Measurements from ENCODE around the gene ZNF234. TPM values are rescaled to one million over a fixed set of nuclear protein-coding genes. Genes with fewer than 3 reads are reported as not detected.

ZNF234 gene
- polyA plus RNA-seq (2013, experiment 1 of 4): 11.6 TPM
- polyA plus RNA-seq (2013, experiment 2 of 4): 11.4 TPM
- polyA plus RNA-seq (2013, experiment 3 of 4): 8.3 TPM
- 10.0 TPM for polyA plus RNA-seq (2013, experiment 4 of 4)

DNA sequence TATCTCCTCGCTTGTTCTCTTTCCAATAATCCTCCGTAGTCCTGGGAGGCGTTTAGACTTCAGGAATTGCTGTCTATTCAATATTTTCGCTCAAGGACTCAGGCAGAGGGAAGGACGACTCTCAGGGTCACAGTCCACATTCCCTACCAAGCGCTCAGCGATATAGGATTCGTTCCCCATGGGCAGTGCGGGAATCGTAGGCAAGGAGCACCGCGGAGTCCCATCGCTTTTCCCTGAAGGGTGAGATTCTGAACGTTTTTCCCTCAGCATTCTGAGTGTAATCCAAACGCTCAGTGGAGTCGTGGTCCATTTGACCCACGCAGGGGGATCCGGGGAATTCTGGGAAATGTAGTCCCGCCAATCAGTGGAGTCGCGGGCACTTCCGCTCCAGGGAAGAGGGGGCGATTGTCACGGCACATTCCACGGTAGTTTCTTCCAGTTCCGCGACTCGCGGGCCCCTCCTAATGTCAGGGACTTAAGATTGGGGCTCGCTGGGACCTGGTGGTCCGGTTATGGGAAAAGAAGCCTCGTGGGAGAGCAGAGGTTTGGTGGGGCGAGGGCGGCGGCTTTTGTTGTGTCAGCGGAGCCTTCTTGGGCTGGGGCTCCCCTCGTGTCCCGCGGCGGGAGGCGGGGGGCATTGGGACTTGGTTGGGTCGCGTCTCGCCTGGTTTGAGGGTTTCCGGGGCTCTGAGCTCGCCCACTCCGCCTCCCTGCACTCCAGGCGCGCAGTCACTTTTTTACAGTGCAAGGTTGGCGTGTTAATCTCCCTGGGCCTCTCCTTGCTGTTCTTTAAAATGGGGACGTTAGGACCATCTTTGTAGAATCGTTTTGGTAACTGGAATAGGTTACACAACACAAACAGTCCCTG lies at the start of gene ZNF234:
TSS of gene ZNF234 (plus strand) at position 364 of the 868 bp plus-strand sequence. CDS start 3,079 bp downstream, outside the sequence.
- H3K9me3 ChIP-seq (ENCODE audit: control insufficient read depth, low read length): no peaks in the 10 kb centered on the region
- H3K27me3 ChIP-seq (ENCODE audit: control insufficient read depth, insufficient read depth, low read length, poor library complexity, severe bottlenecking): no peaks in the 10 kb centered on the region
- peaks cover 3% of the 10 kb centered on the region for H3K36me3 ChIP-seq (ENCODE audit: control insufficient read depth, insufficient read depth, low read length)
- H3K4me1 ChIP-seq (ENCODE audit: control insufficient read depth, insufficient read depth, low read length): peaks cover 5% of the 10 kb centered on the region
- peak within 1 kb of the TSS; percentile 36 for H3K27ac ChIP-seq (ENCODE audit: insufficient read depth, low read depth, low read length, poor library complexity, severe bottlenecking)
- peak within 1 kb of the TSS; percentile 89 for H3K4me3 ChIP-seq (ENCODE audit: insufficient read depth, low read depth, low read length)
- WGBS, 2 experiments: 1 to 2% methylated on average over 52 of the region's 52 CpGs

GRCh38 chr19:44092108-44092507 lies 49.2 kb upstream of the ZNF234 start:
- WGBS, 2 experiments: 73 to 76% methylated on average over 2 of the region's 4 CpGs

GRCh38 chr19:44093931-44094765 lies 47.2 kb upstream of the ZNF234 start, which contains the start of gene ZNF224:
Gene ZNF224, plus strand, starts transcription at chr19:44094361. Its CDS starts 3,513 bp downstream, at chr19:44097874.
- no peaks in the 10 kb centered on the region for H3K36me3 ChIP-seq (ENCODE audit: control insufficient read depth, insufficient read depth, low read length)
- H3K27me3 ChIP-seq (ENCODE audit: control insufficient read depth, insufficient read depth, low read length, poor library complexity, severe bottlenecking): no peaks in the 10 kb centered on the region
- peak within 1 kb of the TSS; percentile 88 for H3K4me3 ChIP-seq (ENCODE audit: insufficient read depth, low read depth, low read length)
- no peaks in the 10 kb centered on the region for H3K9me3 ChIP-seq (ENCODE audit: control insufficient read depth, low read length)
- H3K27ac ChIP-seq (ENCODE audit: insufficient read depth, low read depth, low read length, poor library complexity, severe bottlenecking): no peak within 1 kb of the TSS
- 0% methylated on average over 50 of the region's 50 CpGs for WGBS, 2 experiments
- no peaks in the 10 kb centered on the region for H3K4me1 ChIP-seq (ENCODE audit: control insufficient read depth, insufficient read depth, low read length)

More at GRCh38 chr19:44092108-44092507, 49.2 kb upstream of the ZNF234 start:
- Histone ChIP-seq H3K4me3 (ENCODE audit: insufficient read depth, low read depth, low read length) (no peak overlapping the region), H3K36me3 (ENCODE audit: control insufficient read depth, insufficient read depth, low read length) (no peaks in the 10 kb centered on the region), H3K9me3 (ENCODE audit: control insufficient read depth, low read length) (no peaks in the 10 kb centered on the region), H3K27ac (ENCODE audit: insufficient read depth, low read depth, low read length, poor library complexity, severe bottlenecking) (no peak overlapping the region), H3K27me3 (ENCODE audit: control insufficient read depth, insufficient read depth, low read length, poor library complexity, severe bottlenecking) (no peaks in the 10 kb centered on the region), H3K4me1 (ENCODE audit: control insufficient read depth, insufficient read depth, low read length) (no peaks in the 10 kb centered on the region)

DNA sequence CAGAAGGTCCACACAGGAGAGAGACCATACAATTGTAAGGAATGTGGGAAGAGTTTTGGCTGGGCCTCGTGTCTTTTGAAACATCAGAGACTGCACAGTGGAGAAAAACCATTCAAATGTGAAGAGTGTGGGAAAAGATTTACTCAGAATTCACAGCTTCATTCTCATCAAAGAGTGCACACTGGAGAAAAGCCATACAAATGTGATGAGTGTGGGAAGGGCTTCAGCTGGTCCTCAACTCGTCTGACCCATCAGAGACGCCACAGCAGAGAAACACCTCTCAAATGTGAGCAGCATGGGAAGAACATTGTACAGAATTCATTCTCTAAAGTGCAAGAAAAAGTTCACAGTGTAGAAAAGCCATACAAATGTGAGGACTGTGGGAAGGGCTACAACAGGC lies 33.6 kb upstream of the ZNF234 start:
- peaks cover 41% of the 10 kb centered on the region for H3K36me3 ChIP-seq (ENCODE audit: control insufficient read depth, insufficient read depth, low read length)
- H3K4me3 ChIP-seq (ENCODE audit: insufficient read depth, low read depth, low read length): no peak overlapping the region

GRCh38 chr19:44109458-44109857 lies 31.9 kb upstream of the ZNF234 start:
- no peaks in the 10 kb centered on the region for H3K9me3 ChIP-seq (ENCODE audit: control insufficient read depth, low read length)
- no peaks in the 10 kb centered on the region for H3K4me1 ChIP-seq (ENCODE audit: control insufficient read depth, insufficient read depth, low read length)
- H3K27me3 ChIP-seq (ENCODE audit: control insufficient read depth, insufficient read depth, low read length, poor library complexity, severe bottlenecking): no peaks in the 10 kb centered on the region
- H3K4me3 ChIP-seq (ENCODE audit: insufficient read depth, low read depth, low read length): no peak overlapping the region
- H3K27ac ChIP-seq (ENCODE audit: insufficient read depth, low read depth, low read length, poor library complexity, severe bottlenecking): no peak overlapping the region
- peaks cover 32% of the 10 kb centered on the region for H3K36me3 ChIP-seq (ENCODE audit: control insufficient read depth, insufficient read depth, low read length)

More for the DNA sequence above, 33.6 kb upstream of the ZNF234 start:
- Histone ChIP-seq H3K27ac (ENCODE audit: insufficient read depth, low read depth, low read length, poor library complexity, severe bottlenecking) (no peak overlapping the region), H3K4me1 (ENCODE audit: control insufficient read depth, insufficient read depth, low read length) (no peaks in the 10 kb centered on the region), H3K27me3 (ENCODE audit: control insufficient read depth, insufficient read depth, low read length, poor library complexity, severe bottlenecking) (no peaks in the 10 kb centered on the region), H3K9me3 (ENCODE audit: control insufficient read depth, low read length) (no peaks in the 10 kb centered on the region)
- 87 to 96% methylated on average over 3 of the region's 3 CpGs for WGBS, 2 experiments

GRCh38 chr19:44111910-44112463 lies 29.4 kb upstream of the ZNF234 start:
- H3K36me3 ChIP-seq (ENCODE audit: control insufficient read depth, insufficient read depth, low read length): peaks cover 15% of the 10 kb centered on the region
- H3K9me3 ChIP-seq (ENCODE audit: control insufficient read depth, low read length): no peaks in the 10 kb centered on the region
- H3K4me3 ChIP-seq (ENCODE audit: insufficient read depth, low read depth, low read length): peak overlapping the region; percentile 79
- H3K27me3 ChIP-seq (ENCODE audit: control insufficient read depth, insufficient read depth, low read length, poor library complexity, severe bottlenecking): no peaks in the 10 kb centered on the region
- WGBS, 2 experiments: 39% methylated on average over 15 to 16 of the region's 17 CpGs
- H3K4me1 ChIP-seq (ENCODE audit: control insufficient read depth, insufficient read depth, low read length): no peaks in the 10 kb centered on the region
- peak overlapping the region; percentile 19 for H3K27ac ChIP-seq (ENCODE audit: insufficient read depth, low read depth, low read length, poor library complexity, severe bottlenecking)

- no peaks in the 10 kb centered on the region for H3K4me1 ChIP-seq (ENCODE audit: control insufficient read depth, insufficient read depth, low read length)
- H3K9me3 ChIP-seq (ENCODE audit: control insufficient read depth, low read length): no peaks in the 10 kb centered on the region
- H3K27me3 ChIP-seq (ENCODE audit: control insufficient read depth, insufficient read depth, low read length, poor library complexity, severe bottlenecking): no peaks in the 10 kb centered on the region
- H3K36me3 ChIP-seq (ENCODE audit: control insufficient read depth, insufficient read depth, low read length): peaks cover 8% of the 10 kb centered on the region
- 0 to 1% methylated on average over 11 of the region's 11 CpGs for WGBS, 2 experiments
- peak overlapping the region; percentile 79 for H3K4me3 ChIP-seq (ENCODE audit: insufficient read depth, low read depth, low read length)
- peak overlapping the region; percentile 71 for H3K27ac ChIP-seq (ENCODE audit: insufficient read depth, low read depth, low read length, poor library complexity, severe bottlenecking)
These were observed 28.6 kb upstream of the ZNF234 start for GRCh38 chr19:44112802-44113137.

DNA sequence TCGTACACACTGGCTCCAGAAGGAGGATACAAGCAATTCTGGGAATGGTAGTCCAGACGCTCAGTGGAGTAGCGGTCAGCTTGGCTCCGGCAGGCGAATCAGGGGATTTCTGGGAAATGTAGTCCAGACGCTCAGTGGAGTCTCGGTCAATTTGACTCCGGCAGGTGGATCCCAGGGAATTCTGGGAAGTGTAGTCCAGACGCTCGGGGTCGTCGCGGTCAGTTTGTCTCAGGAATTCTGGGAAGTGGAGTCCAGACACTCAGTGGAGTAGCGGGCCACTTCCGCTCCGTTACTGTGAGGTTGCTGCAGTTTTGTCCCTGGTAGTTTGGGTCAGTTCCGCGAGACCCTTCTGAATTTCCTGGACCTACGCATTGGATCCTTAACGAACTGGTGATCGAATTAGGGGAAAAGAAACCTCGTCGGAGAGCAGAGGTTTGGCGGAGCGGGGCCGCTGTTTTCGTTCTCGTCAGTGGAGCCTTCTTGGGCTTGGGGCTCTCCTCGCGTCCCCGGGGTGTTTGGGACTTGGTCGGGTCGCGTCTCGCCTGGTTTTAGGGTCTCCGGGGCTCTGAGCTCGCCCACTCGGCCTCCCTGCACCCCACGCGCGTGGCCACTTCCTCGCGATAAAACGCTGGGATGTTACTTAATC lies 28.1 kb upstream of the ZNF234 start, which contains the start of gene ZNF225:
TSS of gene ZNF225 (plus strand) at position 262 of the 646 bp plus-strand sequence. CDS start 2,429 bp downstream, outside the sequence.
- 0% methylated on average over 44 of the region's 44 CpGs for WGBS, 2 experiments
- Histone ChIP-seq H3K27me3 (ENCODE audit: control insufficient read depth, insufficient read depth, low read length, poor library complexity, severe bottlenecking) (no peaks in the 10 kb centered on the region), H3K4me3 (ENCODE audit: insufficient read depth, low read depth, low read length) (peak within 1 kb of the TSS; percentile 79), H3K9me3 (ENCODE audit: control insufficient read depth, low read length) (no peaks in the 10 kb centered on the region), H3K27ac (ENCODE audit: insufficient read depth, low read depth, low read length, poor library complexity, severe bottlenecking) (peak within 1 kb of the TSS; percentile 71), H3K36me3 (ENCODE audit: control insufficient read depth, insufficient read depth, low read length) (peaks cover 3% of the 10 kb centered on the region), H3K4me1 (ENCODE audit: control insufficient read depth, insufficient read depth, low read length) (no peaks in the 10 kb centered on the region)

DNA sequence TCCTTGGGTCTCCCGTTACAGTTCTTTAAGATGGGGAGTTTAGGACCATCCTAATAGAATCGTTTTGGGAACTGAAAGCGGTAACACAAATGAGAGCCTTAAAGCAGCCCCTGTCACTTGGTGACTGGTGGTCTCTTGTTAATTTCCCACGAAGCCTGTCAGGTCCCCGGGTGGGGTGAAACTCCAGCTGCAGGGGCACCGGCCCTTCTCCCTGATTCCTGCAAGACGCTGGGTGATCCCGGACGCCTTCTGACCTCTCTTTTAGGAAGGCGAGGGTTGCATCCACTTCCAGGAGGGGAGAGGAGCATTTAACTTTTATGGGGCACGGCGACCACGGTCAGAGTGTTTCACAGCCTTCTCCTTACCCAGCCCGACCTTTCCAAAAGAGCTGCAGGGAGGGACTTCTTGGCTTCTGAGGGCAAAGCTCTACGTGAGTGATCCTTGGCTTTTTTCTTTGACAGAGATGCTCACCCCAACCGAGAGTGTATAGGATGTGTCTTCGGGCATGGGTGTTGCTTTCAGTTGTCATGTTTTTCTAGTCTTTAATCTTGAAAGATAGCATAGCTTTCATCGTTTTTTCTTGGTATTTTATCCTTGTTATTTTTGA lies 27.5 kb upstream of the ZNF234 start:
- H3K27me3 ChIP-seq (ENCODE audit: control insufficient read depth, insufficient read depth, low read length, poor library complexity, severe bottlenecking): no peaks in the 10 kb centered on the region
- H3K4me1 ChIP-seq (ENCODE audit: control insufficient read depth, insufficient read depth, low read length): no peaks in the 10 kb centered on the region
- H3K9me3 ChIP-seq (ENCODE audit: control insufficient read depth, low read length): no peaks in the 10 kb centered on the region
- H3K4me3 ChIP-seq (ENCODE audit: insufficient read depth, low read depth, low read length): peak overlapping the region; percentile 79
- no peaks in the 10 kb centered on the region for H3K36me3 ChIP-seq (ENCODE audit: control insufficient read depth, insufficient read depth, low read length)
- WGBS, 2 experiments: 11 to 12% methylated on average over 18 of the region's 18 CpGs
- H3K27ac ChIP-seq (ENCODE audit: insufficient read depth, low read depth, low read length, poor library complexity, severe bottlenecking): no peak overlapping the region
